ENCODE results near the gene GDNF.

Gene GDNF

GRCh38 chr5:37846786-37847310, 7.0 kb upstream of the GDNF start:
- DNase-seq: no peak

- DNase-seq: no peak
Observed at GRCh38 chr5:37844009-37844408, 4.2 kb upstream of the GDNF start.

- DNase-seq: no peak
Observed at GRCh38 chr5:37842048-37842447, 2.2 kb upstream of the GDNF start.

- DNase-seq: no peak
Observed at GRCh38 chr5:37841203-37841602, 1.4 kb upstream of the GDNF start.

- no peak for DNase-seq
Observed at GRCh38 chr5:37840053-37841034, 503 bp upstream of the GDNF start.

- DNase-seq: no peak
Observed at GRCh38 chr5:37838933-37839341, 904 bp downstream of the GDNF start.

GRCh38 chr5:37838152-37838932, 1.5 kb downstream of the GDNF start:
- peak in 1 of 2 experiments; percentile 34 for DNase-seq

- DNase-seq: peak; percentile 64 to 73
Observed at GRCh38 chr5:37837414-37838032, 2.3 kb downstream of the GDNF start.

GRCh38 chr5:37836592-37837413, 3.0 kb downstream of the GDNF start:
- peak in 1 of 2 experiments; percentile 31 for DNase-seq

- DNase-seq: no peak
Observed at GRCh38 chr5:37836235-37836591, 3.6 kb downstream of the GDNF start.

- DNase-seq: no peak
Observed at GRCh38 chr5:37835380-37835973, 4.4 kb downstream of the GDNF start.

- no peak for DNase-seq
Observed at GRCh38 chr5:37834542-37835379, 5.1 kb downstream of the GDNF start.

- no peak for DNase-seq
Observed at GRCh38 chr5:37833990-37834389, 5.9 kb downstream of the GDNF start.

GRCh38 chr5:37831821-37832534, 7.9 kb downstream of the GDNF start:
- no peak for DNase-seq

GRCh38 chr5:37830348-37830747, 9.5 kb downstream of the GDNF start:
- no peak for DNase-seq

- DNase-seq: peak; percentile 59 to 92
Observed at GRCh38 chr5:37825334-37825915, 14.4 kb downstream of the GDNF start.

- no peak for DNase-seq
Observed at GRCh38 chr5:37823433-37824152, 16.2 kb downstream of the GDNF start.

GRCh38 chr5:37816883-37817282, 23.0 kb downstream of the GDNF start:
- DNase-seq: no peak

- DNase-seq: no peak
Observed at GRCh38 chr5:37816331-37816730, 23.5 kb downstream of the GDNF start.

All from NCI-H2081 (cell line).